WTC11 (cell line): Measurements from ENCODE around the gene RPL12. TPM values are rescaled to one million over a fixed set of nuclear protein-coding genes. Genes with fewer than 3 reads are reported as not detected.

Experiments used
- ATAC-seq: fragments of 200-7000 bp; cut with Tn5 transposase; 2 replicates; pipeline ENCODE4 v1.10.0; 2021; ENCODE audit warnings: mild to moderate bottlenecking, moderate library complexity
- CTCF ChIA-PET: fragments of 300-600 bp; sonication (Branson Sonifier 250); formaldehyde crosslinking; loops from one replicate; lab custom pipeline; 2021; ENCODE audit warnings: antibody characterized with exemption; lab: Charles Lee
- POLR2A ChIA-PET: fragments of 350-600 bp; sonication (Branson Sonifier 250); formaldehyde crosslinking; loops from one replicate; lab custom pipeline; 2021; ENCODE audit warnings: antibody characterized with exemption; lab: Charles Lee
- DNase-seq: peaks from one replicate; pipeline ENCODE4 v3.0.0; 2021; ENCODE audit warnings: low spot score
- H3K27ac Mint-ChIP-seq: 2 replicates; pipeline ENCODE4 v1.8.0; 2021; ENCODE audit warnings: mixed read lengths
- H3K27me3 Mint-ChIP-seq: 2 replicates; pipeline ENCODE4 v1.8.0; 2021; ENCODE audit warnings: low read depth, mild to moderate bottlenecking, moderate library complexity, mixed read lengths
- H3K36me3 Mint-ChIP-seq: 2 replicates; pipeline ENCODE4 v1.8.0; 2021; ENCODE audit warnings: mixed read lengths
- H3K4me1 Mint-ChIP-seq: 2 replicates; pipeline ENCODE4 v1.8.0; 2022; ENCODE audit warnings: mixed read lengths
- H3K4me3 Mint-ChIP-seq: 2 replicates; pipeline ENCODE4 v1.8.0; 2021; ENCODE audit warnings: mild to moderate bottlenecking, moderate library complexity, mixed read lengths
- H3K9me3 Mint-ChIP-seq: 2 replicates; pipeline ENCODE4 v1.8.0; 2021; ENCODE audit warnings: mixed read lengths
- CREM ChIP-seq: sonication (generic); formaldehyde crosslinking; IDR thresholded peaks from 2 replicates; pipeline ENCODE4 v1.8.1; 2022; ENCODE audit warnings: mild to moderate bottlenecking, missing genetic modification reagents, moderate library complexity
- E2F4 ChIP-seq: sonication (generic); formaldehyde crosslinking; IDR thresholded peaks from 2 replicates; pipeline ENCODE4 v1.8.1; 2022; ENCODE audit warnings: low read depth, mild to moderate bottlenecking, moderate library complexity, missing genetic modification reagents, borderline replicate concordance
- FOXJ3 ChIP-seq: sonication (generic); formaldehyde crosslinking; IDR thresholded peaks from 2 replicates; pipeline ENCODE4 v1.9.0; 2021; ENCODE audit warnings: missing genetic modification reagents, mild to moderate bottlenecking, borderline replicate concordance
- GABPB1 ChIP-seq: sonication (generic); formaldehyde crosslinking; IDR thresholded peaks from 2 replicates; pipeline ENCODE4 v1.8.1; 2023; ENCODE audit warnings: mild to moderate bottlenecking, missing genetic modification reagents
- GRHL2 ChIP-seq: fragments of 250-450 bp; sonication (Bioruptor Pico); IDR thresholded peaks from 2 replicates; pipeline ENCODE4 v1.8.0; 2022; ENCODE audit warnings: mild to moderate bottlenecking, moderate library complexity; ENCODE audit not compliant: insufficient replicate concordance, severe bottlenecking
- GTF2I ChIP-seq: fragments of 250-450 bp; sonication (Bioruptor Pico); conservative IDR thresholded peaks from 2 replicates; pipeline ENCODE4 v1.4.0; 2021; ENCODE audit warnings: mild to moderate bottlenecking
- MLX ChIP-seq: sonication (generic); formaldehyde crosslinking; IDR thresholded peaks from 2 replicates; pipeline ENCODE4 v1.8.1; 2023; ENCODE audit warnings: mild to moderate bottlenecking, missing genetic modification reagents, moderate library complexity
- NFATC4 ChIP-seq: fragments of 250-450 bp; sonication (Bioruptor Pico); IDR thresholded peaks from 2 replicates; pipeline ENCODE4 v1.9.0; 2021; ENCODE audit warnings: mild to moderate bottlenecking
- NFE2L1 ChIP-seq: sonication (generic); formaldehyde crosslinking; IDR thresholded peaks from 2 replicates; pipeline ENCODE4 v1.8.1; 2023; ENCODE audit warnings: missing genetic modification reagents
- NR1H2 ChIP-seq: sonication (generic); formaldehyde crosslinking; IDR thresholded peaks from 2 replicates; pipeline ENCODE4 v1.9.0; 2021; ENCODE audit warnings: mild to moderate bottlenecking, moderate library complexity, missing genetic modification reagents
- NR2C2 ChIP-seq: sonication (generic); formaldehyde crosslinking; IDR thresholded peaks from 2 replicates; pipeline ENCODE4 v1.8.0; 2022; ENCODE audit warnings: mild to moderate bottlenecking, missing genetic modification reagents
- PRRX2 ChIP-seq: fragments of 250-450 bp; sonication (Bioruptor Pico); IDR thresholded peaks from 2 replicates; pipeline ENCODE4 v1.8.0; 2021; ENCODE audit warnings: mild to moderate bottlenecking
- RELA ChIP-seq: sonication (generic); formaldehyde crosslinking; IDR thresholded peaks from 2 replicates; pipeline ENCODE4 v1.8.1; 2022; ENCODE audit warnings: missing genetic modification reagents, mild to moderate bottlenecking, borderline replicate concordance
- SP1 ChIP-seq: sonication (generic); formaldehyde crosslinking; conservative IDR thresholded peaks from 2 replicates; pipeline ENCODE4 v1.8.1; 2022; ENCODE audit warnings: missing genetic modification reagents
- TP53 ChIP-seq: sonication (generic); formaldehyde crosslinking; IDR thresholded peaks from 2 replicates; pipeline ENCODE4 v1.8.1; 2023; ENCODE audit warnings: mild to moderate bottlenecking, missing genetic modification reagents
- ZBTB21 ChIP-seq: sonication (generic); formaldehyde crosslinking; IDR thresholded peaks from 2 replicates; pipeline ENCODE4 v1.8.1; 2023; ENCODE audit warnings: mild to moderate bottlenecking, missing genetic modification reagents, borderline replicate concordance
- ZBTB43 ChIP-seq: sonication (generic); formaldehyde crosslinking; IDR thresholded peaks from 2 replicates; pipeline ENCODE4 v1.8.1; 2023; ENCODE audit warnings: mild to moderate bottlenecking, missing genetic modification reagents
- ZNF138 ChIP-seq: sonication (generic); formaldehyde crosslinking; conservative IDR thresholded peaks from 2 replicates; pipeline ENCODE4 v1.8.1; 2022; ENCODE audit warnings: mild to moderate bottlenecking, moderate library complexity, missing genetic modification reagents
- ZNF219 ChIP-seq: sonication (generic); formaldehyde crosslinking; IDR thresholded peaks from 2 replicates; pipeline ENCODE4 v1.8.0; 2023; ENCODE audit warnings: missing genetic modification reagents, mild to moderate bottlenecking, borderline replicate concordance
- ZNF396 ChIP-seq: fragments of 250-450 bp; sonication (Bioruptor Pico); IDR thresholded peaks from 2 replicates; pipeline ENCODE4 v1.8.0; 2021; ENCODE audit warnings: mild to moderate bottlenecking, moderate library complexity, borderline replicate concordance
- total RNA-seq: library from RNA; stranded (reverse); gene quantifications from 3 replicates; pipeline ENCODE4 v1.2.3, GENCODE V29; 2021
- TF ChIP-seq, protein P1 (sequence below): sonication (generic); formaldehyde crosslinking; IDR thresholded peaks from 2 replicates; pipeline ENCODE4 v1.8.0; 2022; ENCODE audit warnings: mild to moderate bottlenecking, missing genetic modification reagents
- TF ChIP-seq, protein P2 (sequence below): sonication (generic); formaldehyde crosslinking; IDR thresholded peaks from 2 replicates; pipeline ENCODE4 v1.8.0; 2022; ENCODE audit warnings: mild to moderate bottlenecking, missing genetic modification reagents
- TF ChIP-seq, protein P3 (sequence below): sonication (generic); formaldehyde crosslinking; IDR thresholded peaks from 2 replicates; pipeline ENCODE4 v1.8.1; 2023; ENCODE audit warnings: mild to moderate bottlenecking, missing genetic modification reagents
- TF ChIP-seq, protein P4 (sequence below): fragments of 250-450 bp; sonication (Bioruptor Pico); IDR thresholded peaks from 2 replicates; pipeline ENCODE4 v2.1.2; 2022; ENCODE audit warnings: mild to moderate bottlenecking, moderate library complexity

RPL12 gene
- total RNA-seq, 1 experiment from 2014 or later = 1,902 TPM

DNA sequence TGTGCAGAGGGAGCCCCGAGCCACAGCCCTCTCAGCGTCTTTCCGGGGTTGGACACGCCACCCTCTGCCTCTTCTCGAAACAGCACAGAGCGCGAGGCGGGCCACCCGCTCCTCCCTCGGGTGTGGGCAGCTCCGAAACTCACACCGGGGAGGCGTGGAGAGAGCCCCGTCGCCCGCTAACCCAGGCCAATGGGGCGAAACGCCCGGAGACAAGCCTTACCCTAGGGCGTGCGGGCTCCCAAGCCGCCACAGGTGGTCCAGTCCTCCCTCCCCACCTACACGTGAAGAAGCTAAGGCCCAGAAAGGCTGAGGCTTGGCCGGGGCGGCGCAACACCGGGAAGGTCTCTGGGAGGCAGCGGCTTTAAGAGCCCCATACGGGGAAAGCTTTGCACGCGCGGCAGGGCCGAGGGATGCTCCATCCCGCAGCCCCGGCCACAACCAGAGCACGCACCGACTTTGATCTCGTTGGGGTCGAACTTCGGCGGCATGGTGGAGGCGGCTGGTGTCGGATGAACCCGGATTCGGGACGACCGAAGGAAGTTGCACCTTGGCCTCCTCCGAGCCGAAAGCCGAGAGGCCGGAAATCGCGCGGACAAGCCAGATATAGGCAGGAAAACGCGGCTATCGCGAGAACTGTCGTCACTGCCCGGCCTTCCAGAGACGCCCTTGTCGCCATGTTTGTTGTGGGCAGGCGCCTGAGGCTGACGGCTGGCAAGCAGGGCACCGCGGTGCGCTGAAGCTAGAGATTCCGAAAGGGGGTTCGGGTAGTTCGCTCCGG, at the start of gene RPL12, which contains the start of gene LRSAM1 (continued):
- TF ChIP-seq, protein P1, sequence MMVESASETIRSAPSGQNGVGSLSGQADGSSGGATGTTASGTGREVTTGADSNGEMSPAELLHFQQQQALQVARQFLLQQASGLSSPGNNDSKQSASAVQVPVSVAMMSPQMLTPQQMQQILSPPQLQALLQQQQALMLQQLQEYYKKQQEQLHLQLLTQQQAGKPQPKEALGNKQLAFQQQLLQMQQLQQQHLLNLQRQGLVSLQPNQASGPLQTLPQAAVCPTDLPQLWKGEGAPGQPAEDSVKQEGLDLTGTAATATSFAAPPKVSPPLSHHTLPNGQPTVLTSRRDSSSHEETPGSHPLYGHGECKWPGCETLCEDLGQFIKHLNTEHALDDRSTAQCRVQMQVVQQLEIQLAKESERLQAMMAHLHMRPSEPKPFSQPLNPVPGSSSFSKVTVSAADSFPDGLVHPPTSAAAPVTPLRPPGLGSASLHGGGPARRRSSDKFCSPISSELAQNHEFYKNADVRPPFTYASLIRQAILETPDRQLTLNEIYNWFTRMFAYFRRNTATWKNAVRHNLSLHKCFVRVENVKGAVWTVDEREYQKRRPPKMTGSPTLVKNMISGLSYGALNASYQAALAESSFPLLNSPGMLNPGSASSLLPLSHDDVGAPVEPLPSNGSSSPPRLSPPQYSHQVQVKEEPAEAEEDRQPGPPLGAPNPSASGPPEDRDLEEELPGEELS (CRISPR knock-in tag) = peak; percentile 45; the same call in 1 of the 2 replicates
- TF ChIP-seq GABPB1 (CRISPR knock-in tag) (peak; percentile 84), GTF2I (no peak), CREM (CRISPR knock-in tag) (peak; percentile 91), SP1 (CRISPR knock-in tag) (peak; percentile 89), NFATC4 (peak; percentile 90), RELA (CRISPR knock-in tag) (peak; percentile 71; the same call in 1 of the 2 replicates), ZNF396 (CRISPR knock-in tag) (no peak), ZBTB21 (peak; percentile 85), ZBTB43 (CRISPR knock-in tag) (peak; percentile 47; the same call in 1 of the 2 replicates), TP53 (CRISPR knock-in tag) (peak; percentile 68; the same call in 1 of the 2 replicates), MLX (CRISPR knock-in tag) (0 out of 2 replicates have a peak, but pooled peaks have one; percentile 50), NR2C2 (no peak)
- TF ChIP-seq, protein P2, sequence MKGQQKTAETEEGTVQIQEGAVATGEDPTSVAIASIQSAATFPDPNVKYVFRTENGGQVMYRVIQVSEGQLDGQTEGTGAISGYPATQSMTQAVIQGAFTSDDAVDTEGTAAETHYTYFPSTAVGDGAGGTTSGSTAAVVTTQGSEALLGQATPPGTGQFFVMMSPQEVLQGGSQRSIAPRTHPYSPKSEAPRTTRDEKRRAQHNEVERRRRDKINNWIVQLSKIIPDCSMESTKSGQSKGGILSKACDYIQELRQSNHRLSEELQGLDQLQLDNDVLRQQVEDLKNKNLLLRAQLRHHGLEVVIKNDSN (CRISPR knock-in tag) = peak; percentile 40

GRCh38 chr9:127500862-127501261, 49.7 kb upstream of the RPL12 start:
- no peaks in the 10 kb centered on the region for H3K27me3 Mint-ChIP-seq
- CTCF ChIA-PET = interaction anchor here (0.5 to 2.2 kb wide), 9 partner anchors 11 to 369 kb away, joined by 3 to 9 read pairs (median 5); partner anchors contain the start of gene TOR2A
- ATAC-seq (no peak), DNase-seq (no peak)
- H3K36me3 Mint-ChIP-seq = peaks cover 3% of the 10 kb centered on the region
- H3K9me3 Mint-ChIP-seq = no peaks in the 10 kb centered on the region
- POLR2A ChIA-PET = no interaction called here
- no peaks in the 10 kb centered on the region for H3K4me1 Mint-ChIP-seq
- TF ChIP-seq, protein P1 (CRISPR knock-in tag) = no peak
- TF ChIP-seq, protein P3, sequence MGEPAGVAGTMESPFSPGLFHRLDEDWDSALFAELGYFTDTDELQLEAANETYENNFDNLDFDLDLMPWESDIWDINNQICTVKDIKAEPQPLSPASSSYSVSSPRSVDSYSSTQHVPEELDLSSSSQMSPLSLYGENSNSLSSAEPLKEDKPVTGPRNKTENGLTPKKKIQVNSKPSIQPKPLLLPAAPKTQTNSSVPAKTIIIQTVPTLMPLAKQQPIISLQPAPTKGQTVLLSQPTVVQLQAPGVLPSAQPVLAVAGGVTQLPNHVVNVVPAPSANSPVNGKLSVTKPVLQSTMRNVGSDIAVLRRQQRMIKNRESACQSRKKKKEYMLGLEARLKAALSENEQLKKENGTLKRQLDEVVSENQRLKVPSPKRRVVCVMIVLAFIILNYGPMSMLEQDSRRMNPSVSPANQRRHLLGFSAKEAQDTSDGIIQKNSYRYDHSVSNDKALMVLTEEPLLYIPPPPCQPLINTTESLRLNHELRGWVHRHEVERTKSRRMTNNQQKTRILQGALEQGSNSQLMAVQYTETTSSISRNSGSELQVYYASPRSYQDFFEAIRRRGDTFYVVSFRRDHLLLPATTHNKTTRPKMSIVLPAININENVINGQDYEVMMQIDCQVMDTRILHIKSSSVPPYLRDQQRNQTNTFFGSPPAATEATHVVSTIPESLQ (CRISPR knock-in tag) = no peak
- TF ChIP-seq ZNF219 (CRISPR knock-in tag) (no peak), NFE2L1 (CRISPR knock-in tag) (no peak), ZNF138 (CRISPR knock-in tag) (no peak), E2F4 (CRISPR knock-in tag) (no peak), GRHL2 (CRISPR knock-in tag) (no peak), FOXJ3 (CRISPR knock-in tag) (no peak), NR2C2 (no peak), PRRX2 (CRISPR knock-in tag) (no peak), NR1H2 (CRISPR knock-in tag) (no peak)
- TF ChIP-seq, protein P4, sequence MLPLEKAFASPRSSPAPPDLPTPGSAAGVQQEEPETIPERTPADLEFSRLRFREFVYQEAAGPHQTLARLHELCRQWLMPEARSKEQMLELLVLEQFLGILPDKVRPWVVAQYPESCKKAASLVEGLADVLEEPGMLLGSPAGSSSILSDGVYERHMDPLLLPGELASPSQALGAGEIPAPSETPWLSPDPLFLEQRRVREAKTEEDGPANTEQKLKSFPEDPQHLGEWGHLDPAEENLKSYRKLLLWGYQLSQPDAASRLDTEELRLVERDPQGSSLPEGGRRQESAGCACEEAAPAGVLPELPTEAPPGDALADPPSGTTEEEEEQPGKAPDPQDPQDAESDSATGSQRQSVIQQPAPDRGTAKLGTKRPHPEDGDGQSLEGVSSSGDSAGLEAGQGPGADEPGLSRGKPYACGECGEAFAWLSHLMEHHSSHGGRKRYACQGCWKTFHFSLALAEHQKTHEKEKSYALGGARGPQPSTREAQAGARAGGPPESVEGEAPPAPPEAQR = no peak
- H3K27ac Mint-ChIP-seq = no peak overlapping the region
- H3K4me3 Mint-ChIP-seq = no peak overlapping the region
